ENCODE data around the gene GRIK1. TPM values are rescaled to one million over a fixed set of nuclear protein-coding genes. Genes with fewer than 3 reads are reported as not detected.
"Not testable (repeated sequence)": the region's sequence is repeated elsewhere in the genome, so short reads cannot be mapped to it uniquely, and the experiment has no call there.

The GRIK1 gene
- total RNA-seq, 4 donors from 2014 or later = 0.15 to 0.29 (median 0.27) TPM; not detected in 1

- Histone ChIP-seq H3K4me1 (no peaks in the 10 kb centered on the region), H3K9me3 (no peaks in the 10 kb centered on the region), H3K27ac (no peak overlapping the region), H3K4me3 (replicated peaks in 1 of 3) (no peak overlapping the region), H3K27me3 (no peaks in the 10 kb centered on the region), H3K36me3 (no peaks in the 10 kb centered on the region)
- intact Hi-C loops (cut with DNase I) = no loop called here
- DNase-seq = no peak
- TF ChIP-seq, protein P1, sequence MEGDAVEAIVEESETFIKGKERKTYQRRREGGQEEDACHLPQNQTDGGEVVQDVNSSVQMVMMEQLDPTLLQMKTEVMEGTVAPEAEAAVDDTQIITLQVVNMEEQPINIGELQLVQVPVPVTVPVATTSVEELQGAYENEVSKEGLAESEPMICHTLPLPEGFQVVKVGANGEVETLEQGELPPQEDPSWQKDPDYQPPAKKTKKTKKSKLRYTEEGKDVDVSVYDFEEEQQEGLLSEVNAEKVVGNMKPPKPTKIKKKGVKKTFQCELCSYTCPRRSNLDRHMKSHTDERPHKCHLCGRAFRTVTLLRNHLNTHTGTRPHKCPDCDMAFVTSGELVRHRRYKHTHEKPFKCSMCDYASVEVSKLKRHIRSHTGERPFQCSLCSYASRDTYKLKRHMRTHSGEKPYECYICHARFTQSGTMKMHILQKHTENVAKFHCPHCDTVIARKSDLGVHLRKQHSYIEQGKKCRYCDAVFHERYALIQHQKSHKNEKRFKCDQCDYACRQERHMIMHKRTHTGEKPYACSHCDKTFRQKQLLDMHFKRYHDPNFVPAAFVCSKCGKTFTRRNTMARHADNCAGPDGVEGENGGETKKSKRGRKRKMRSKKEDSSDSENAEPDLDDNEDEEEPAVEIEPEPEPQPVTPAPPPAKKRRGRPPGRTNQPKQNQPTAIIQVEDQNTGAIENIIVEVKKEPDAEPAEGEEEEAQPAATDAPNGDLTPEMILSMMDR (IDR thresholded peaks at IDR 0.05) = no peak
- TF ChIP-seq POLR2A (IDR thresholded peaks at IDR 0.05) = no peak
- 85 to 93% methylated on average over 11 of the region's 11 CpGs for WGBS, 2 donors
Measured at GRCh38 chr21:29961291-29962027, 21.7 kb upstream of the GRIK1 start.

DNA sequence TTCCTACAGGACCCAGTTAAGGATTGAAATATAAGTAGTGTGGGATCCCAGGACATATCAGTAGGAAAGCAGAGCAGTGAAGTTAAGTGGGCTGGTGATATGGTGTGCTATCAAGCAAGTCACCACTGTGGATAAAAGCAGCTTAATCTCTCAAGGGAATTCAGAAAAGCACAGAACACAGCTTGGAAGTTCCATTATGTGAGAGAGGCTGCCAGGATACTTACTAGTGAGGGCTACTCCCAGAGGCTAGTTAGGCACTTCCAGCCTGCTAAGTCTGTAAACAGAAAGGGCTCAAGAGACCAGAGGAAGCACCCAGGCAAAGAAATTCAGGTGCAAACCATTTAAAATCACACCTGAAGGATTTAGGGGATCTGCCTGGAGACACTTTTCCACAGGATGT is 18.8 kb upstream of the GRIK1 start:
- no peaks in the 10 kb centered on the region for H3K27me3 ChIP-seq
- intact Hi-C loops (cut with DNase I) = no loop called here
- DNase-seq = no peak
- TF ChIP-seq POLR2A (IDR thresholded peaks at IDR 0.05) = no peak
- TF ChIP-seq, protein P1 (IDR thresholded peaks at IDR 0.05) = no peak
- no peaks in the 10 kb centered on the region for H3K36me3 ChIP-seq
- H3K4me1 ChIP-seq = no peaks in the 10 kb centered on the region
- no peak overlapping the region for H3K4me3 ChIP-seq (replicated peaks in 1 of 3)
- no peaks in the 10 kb centered on the region for H3K9me3 ChIP-seq
- H3K27ac ChIP-seq = no peak overlapping the region

DNA sequence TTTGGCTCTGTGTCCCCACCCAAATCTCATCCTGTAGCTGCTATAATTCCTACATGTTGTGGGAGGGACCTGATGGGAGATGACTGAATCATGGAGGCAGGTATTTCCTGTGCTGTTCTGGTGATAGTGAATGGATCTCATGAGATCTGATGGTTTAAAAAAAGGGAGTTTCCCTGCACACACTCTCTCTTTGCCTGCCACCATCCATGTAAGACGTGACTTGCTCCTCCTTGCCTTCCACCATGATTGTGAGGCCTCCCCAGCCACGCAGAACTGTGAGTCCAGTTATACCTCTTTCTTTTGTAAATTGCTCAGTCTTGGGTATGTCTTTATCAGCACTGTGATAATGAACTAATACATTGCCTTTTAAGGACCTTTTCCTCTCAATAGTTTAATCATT is 18.2 kb upstream of the GRIK1 start:
- intact Hi-C loops (cut with DNase I); H3K27me3 ChIP-seq; H3K36me3 ChIP-seq; H3K4me1 ChIP-seq; DNase-seq; H3K4me3 ChIP-seq (replicated peaks in 1 of 3); H3K27ac ChIP-seq; H3K9me3 ChIP-seq: not testable (repeated sequence)
- 55 to 87% methylated on average over 2 of the region's 2 CpGs for WGBS, 2 donors

- no peaks in the 10 kb centered on the region for H3K9me3 ChIP-seq
- H3K27ac ChIP-seq = no peak overlapping the region
- TF ChIP-seq, protein P1 (IDR thresholded peaks at IDR 0.05) = no peak
- no peak for TF ChIP-seq POLR2A (IDR thresholded peaks at IDR 0.05)
- DNase-seq = no peak
- H3K36me3 ChIP-seq = no peaks in the 10 kb centered on the region
- H3K27me3 ChIP-seq = no peaks in the 10 kb centered on the region
- 89 to 98% methylated on average over 2 of the region's 2 CpGs for WGBS, 2 donors
- no peaks in the 10 kb centered on the region for H3K4me1 ChIP-seq
- no peak overlapping the region for H3K4me3 ChIP-seq (replicated peaks in 1 of 3)
- intact Hi-C loops (cut with DNase I) = no loop called here
Measured at GRCh38 chr21:29953690-29954089, 13.9 kb upstream of the GRIK1 start.

DNA sequence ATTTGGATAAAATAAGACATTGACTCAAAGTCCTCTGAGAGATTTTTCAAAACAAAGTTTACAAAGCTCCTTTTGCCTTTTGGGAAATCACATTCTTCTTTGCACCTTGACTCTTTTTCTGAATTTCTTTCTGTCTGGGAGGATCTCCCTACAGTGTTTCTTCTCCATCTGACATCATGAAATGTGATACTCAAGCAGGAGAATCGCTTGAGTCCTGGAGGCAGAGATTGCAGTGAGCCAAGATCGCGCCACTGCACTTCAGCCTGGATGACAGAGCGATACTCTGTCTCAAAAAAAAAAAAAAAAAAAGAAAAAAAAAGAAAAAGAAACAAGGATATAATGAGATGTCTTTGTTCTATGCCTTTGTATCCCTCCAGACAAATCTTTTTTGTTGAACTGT is 13.3 kb upstream of the GRIK1 start:
- DNase-seq = no peak
- Histone ChIP-seq H3K9me3 (no peaks in the 10 kb centered on the region), H3K4me3 (replicated peaks in 1 of 3) (no peak overlapping the region), H3K4me1 (no peaks in the 10 kb centered on the region), H3K27me3 (no peaks in the 10 kb centered on the region), H3K36me3 (no peaks in the 10 kb centered on the region), H3K27ac (no peak overlapping the region)
- intact Hi-C loops (cut with DNase I) = no loop called here
- WGBS, 2 donors = 23 to 43% methylated on average over 4 of the region's 4 CpGs
- TF ChIP-seq POLR2A (IDR thresholded peaks at IDR 0.05) = no peak
- TF ChIP-seq, protein P1 (IDR thresholded peaks at IDR 0.05) = no peak

All from thyroid gland (tissue), 4 donors.